Cardiac muscle cell (in vitro differentiated cells and primary cell): ENCODE data around the gene PLK1. TPM values are rescaled to one million over a fixed set of nuclear protein-coding genes. Genes with fewer than 3 reads are reported as not detected.

Experiments used
- DNase-seq, 2 donors: peaks; one replicate each; pipeline versions ENCODE4 v3.0.0 to v3.0.0-alpha.2; 2010 to 2017; ENCODE audit warnings: low read depth in 1 of 2, low spot score in 1 of 2
- H3K27ac ChIP-seq: fragments of 200-600 bp; sonication (generic); 2 replicates; pipeline ENCODE4 v1.5.1; 2016
- H3K27me3 ChIP-seq: fragments of 200-600 bp; sonication (generic); 2 replicates; pipeline ENCODE4 v1.6.0; 2016; ENCODE audit warnings: control low read depth
- H3K36me3 ChIP-seq: fragments of 200-600 bp; sonication (generic); 2 replicates; pipeline ENCODE4 v1.5.1; 2016; ENCODE audit warnings: control low read depth
- H3K4me1 ChIP-seq: fragments of 200-600 bp; sonication (generic); 2 replicates; pipeline ENCODE4 v1.8.1; 2017; ENCODE audit warnings: low read depth, mild to moderate bottlenecking, mixed run types
- H3K4me3 ChIP-seq: fragments of 200-600 bp; sonication (generic); 2 replicates; pipeline ENCODE4 v1.5.1; 2016; ENCODE audit warnings: mild to moderate bottlenecking
- H3K9me3 ChIP-seq: fragments of 200-600 bp; sonication (generic); 2 replicates; pipeline ENCODE4 v1.5.1; 2017; ENCODE audit warnings: low read depth, mild to moderate bottlenecking, control low read depth
- polyA plus RNA-seq: library from polyadenylated mRNA; unstranded; fragments of >200 nt; fragmentation: Nextera tagmentation; extraction: Ambion mirVana; gene quantifications from 2 replicates; pipeline ENCODE4 v1.2.1, GENCODE V29; 2016
- total RNA-seq: library from RNA; depleted of rRNA; stranded (reverse); fragments of >200 nt; gene quantifications from 2 replicates; pipeline ENCODE4 v1.2.3, GENCODE V29; 2016
- TF ChIP-seq, protein P1 (sequence below): IDR thresholded peaks from 2 replicates; pipeline ENCODE4 v1.5.1; 2012; ENCODE audit warnings: low read depth, mild to moderate bottlenecking, low read length

PLK1 gene
- total and polyA plus RNA-seq, 2 experiments from 2014 or later, result 13.4 to 93.3 TPM

DNA sequence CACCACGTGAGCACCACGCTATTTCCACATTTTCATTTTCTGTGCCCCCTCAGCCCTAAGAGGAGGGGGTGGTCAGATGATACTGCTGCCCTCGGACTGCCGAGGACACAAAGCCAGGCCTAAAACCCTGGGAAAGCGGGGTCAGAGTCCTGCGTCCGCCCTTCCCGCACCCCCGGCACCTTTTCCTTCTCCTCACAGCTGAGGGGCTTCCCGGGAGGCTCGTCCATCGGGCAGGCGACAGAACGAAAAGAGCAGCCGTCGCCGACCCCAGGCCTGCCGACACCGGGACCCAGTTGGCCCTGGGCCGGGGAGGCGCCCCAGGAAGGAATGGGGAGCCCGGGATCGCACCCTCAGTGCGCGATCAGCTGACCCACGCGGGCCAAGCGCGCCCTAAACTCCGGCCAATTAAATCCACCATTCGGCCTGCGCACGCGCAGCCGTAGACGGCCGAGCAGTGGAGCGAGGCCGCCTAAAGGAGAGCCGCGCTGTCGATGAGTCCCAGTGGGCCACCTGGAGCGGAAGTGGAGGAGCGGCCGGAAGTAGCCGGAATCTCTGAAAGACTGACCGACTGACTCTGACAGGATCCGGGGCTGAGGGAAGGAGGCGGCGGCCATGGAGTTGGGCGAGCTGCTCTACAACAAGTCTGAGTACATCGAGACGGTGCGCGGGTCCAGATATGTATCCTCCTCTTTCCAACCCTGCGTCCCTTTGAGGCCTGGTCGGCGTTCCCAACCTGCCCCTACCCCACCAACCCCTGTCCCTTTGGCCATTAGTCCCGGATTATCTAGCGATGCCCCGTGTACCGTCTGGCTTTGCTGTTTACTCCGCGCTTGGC is 37.5 kb upstream of the PLK1 start, which contains the start of the genes DCTN5 and PALB2:
TSS of gene DCTN5 (plus strand) at position 536 of the 835 bp plus-strand sequence. CDS start at position 613, 77 bp downstream.
TSS of gene PALB2 (minus strand) at position 380 of the 835 bp plus-strand sequence. CDS start at position 227, 153 bp downstream.
- DNase-seq, result peak; percentile 95 to 96
- TF ChIP-seq, protein P1, sequence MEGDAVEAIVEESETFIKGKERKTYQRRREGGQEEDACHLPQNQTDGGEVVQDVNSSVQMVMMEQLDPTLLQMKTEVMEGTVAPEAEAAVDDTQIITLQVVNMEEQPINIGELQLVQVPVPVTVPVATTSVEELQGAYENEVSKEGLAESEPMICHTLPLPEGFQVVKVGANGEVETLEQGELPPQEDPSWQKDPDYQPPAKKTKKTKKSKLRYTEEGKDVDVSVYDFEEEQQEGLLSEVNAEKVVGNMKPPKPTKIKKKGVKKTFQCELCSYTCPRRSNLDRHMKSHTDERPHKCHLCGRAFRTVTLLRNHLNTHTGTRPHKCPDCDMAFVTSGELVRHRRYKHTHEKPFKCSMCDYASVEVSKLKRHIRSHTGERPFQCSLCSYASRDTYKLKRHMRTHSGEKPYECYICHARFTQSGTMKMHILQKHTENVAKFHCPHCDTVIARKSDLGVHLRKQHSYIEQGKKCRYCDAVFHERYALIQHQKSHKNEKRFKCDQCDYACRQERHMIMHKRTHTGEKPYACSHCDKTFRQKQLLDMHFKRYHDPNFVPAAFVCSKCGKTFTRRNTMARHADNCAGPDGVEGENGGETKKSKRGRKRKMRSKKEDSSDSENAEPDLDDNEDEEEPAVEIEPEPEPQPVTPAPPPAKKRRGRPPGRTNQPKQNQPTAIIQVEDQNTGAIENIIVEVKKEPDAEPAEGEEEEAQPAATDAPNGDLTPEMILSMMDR, result no peak
- H3K4me1 ChIP-seq, result peaks cover 8% of the 10 kb centered on the region

DNA sequence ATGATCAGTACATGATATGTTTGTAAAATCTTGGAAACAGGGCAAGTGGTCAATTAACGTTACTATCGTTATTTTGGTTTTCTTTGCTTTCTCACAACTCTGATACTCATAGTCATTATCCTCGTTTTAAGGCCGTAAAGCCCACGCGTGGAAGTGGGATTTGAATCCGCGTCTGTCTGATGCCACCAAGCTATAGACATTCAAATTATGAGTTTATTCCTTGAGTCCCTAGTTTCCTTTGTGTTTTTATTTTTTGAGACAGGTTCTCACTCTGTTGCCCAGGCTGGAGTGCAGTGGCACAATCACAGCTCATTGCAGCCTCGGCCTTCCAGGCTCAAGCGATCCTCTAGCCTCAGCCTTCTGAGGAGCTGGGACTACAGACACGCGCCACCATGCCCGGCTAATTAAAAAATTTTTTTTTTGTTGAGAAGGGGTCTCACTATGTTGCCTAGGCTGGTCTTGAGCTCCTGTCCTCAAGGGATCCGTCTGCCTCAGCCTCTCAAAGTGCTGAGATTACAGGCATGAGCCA is 36.4 kb upstream of the PLK1 start:
- Histone ChIP-seq H3K36me3 (peaks cover 17% of the 10 kb centered on the region), H3K4me1 (peaks cover 8% of the 10 kb centered on the region), H3K4me3 (peak overlapping the region; percentile 69), H3K27me3 (no peaks in the 10 kb centered on the region), H3K9me3 (no peaks in the 10 kb centered on the region), H3K27ac (no peak overlapping the region)
- TF ChIP-seq, protein P1, result no peak
- no peak for DNase-seq

More for the DNA sequence above, 37.5 kb upstream of the PLK1 start, which contains the start of the genes DCTN5 and PALB2:
- peaks cover 22% of the 10 kb centered on the region for H3K36me3 ChIP-seq
- peak within 1 kb of the TSS; percentile 82 for H3K27ac ChIP-seq
- no peaks in the 10 kb centered on the region for H3K27me3 ChIP-seq
- H3K9me3 ChIP-seq, result no peaks in the 10 kb centered on the region
- H3K4me3 ChIP-seq, result peak within 1 kb of the TSS; percentile 69

DNA sequence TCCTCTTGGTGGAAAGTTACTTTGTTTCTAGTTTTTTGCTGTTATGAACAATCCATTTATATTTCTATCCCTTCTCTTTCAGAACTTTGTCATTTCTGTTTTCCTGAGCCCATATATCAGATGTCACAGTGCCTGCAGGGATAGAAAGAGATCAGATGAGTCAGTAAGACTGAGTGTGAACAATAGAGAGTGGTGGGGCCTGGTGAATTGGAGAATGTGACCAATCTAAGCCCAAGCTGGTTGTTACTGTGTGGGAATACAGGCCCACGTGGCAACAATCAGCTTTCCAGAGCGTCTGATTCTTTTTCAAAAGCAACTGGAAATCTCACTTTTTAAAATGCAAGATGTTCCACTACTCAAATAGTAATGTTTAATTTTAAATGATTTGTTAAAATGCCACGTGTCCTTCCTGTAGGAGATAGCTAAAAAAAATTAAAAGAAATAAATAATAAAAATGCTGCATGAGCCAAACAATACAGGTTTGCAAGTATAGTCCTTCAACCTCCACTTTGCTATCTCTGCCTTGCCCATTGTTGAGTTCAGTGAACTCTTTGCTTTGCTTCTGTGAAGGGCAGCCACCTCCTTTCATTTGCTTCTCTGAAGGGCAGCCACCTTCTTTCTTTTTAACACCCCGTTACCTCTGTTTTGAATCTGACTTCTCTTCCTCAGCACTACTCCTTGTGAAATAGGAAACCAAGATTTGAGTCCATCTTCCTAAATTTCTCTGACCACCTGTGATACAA is 27.8 kb upstream of the PLK1 start:
- no peaks in the 10 kb centered on the region for H3K4me1 ChIP-seq
- TF ChIP-seq, protein P1, result no peak
- H3K36me3 ChIP-seq, result peaks cover 8% of the 10 kb centered on the region
- no peak overlapping the region for H3K27ac ChIP-seq
- H3K27me3 ChIP-seq, result no peaks in the 10 kb centered on the region
- DNase-seq, result no peak
- H3K4me3 ChIP-seq, result no peak overlapping the region
- no peaks in the 10 kb centered on the region for H3K9me3 ChIP-seq

DNA sequence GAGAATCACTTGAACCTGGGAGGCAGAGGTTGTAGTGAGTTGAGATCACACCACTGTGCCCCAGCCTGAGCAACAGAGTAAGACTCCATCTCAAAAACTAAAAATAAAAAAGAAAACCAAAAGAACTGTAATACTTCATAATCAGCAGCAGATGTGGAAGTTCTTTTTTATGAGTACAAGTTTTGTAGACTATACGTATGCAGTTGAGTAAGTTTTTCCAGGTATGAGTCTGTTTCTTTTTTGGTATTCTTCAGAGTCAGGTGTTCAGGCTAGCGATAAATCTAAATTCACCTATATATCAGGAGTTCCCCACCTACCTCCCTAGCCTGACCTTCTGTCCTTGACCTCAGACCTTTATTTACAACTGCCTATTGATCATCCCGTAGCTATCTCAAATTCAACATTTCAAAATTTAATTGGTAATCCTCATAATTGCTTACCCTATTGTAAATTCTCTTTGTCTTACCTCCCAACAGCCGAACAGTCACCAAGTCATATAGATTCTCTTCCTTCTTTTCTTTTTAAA is 26.7 kb upstream of the PLK1 start:
- Histone ChIP-seq H3K27me3 (no peaks in the 10 kb centered on the region), H3K4me3 (no peak overlapping the region), H3K36me3 (peaks cover 6% of the 10 kb centered on the region), H3K9me3 (no peaks in the 10 kb centered on the region), H3K27ac (no peak overlapping the region), H3K4me1 (no peaks in the 10 kb centered on the region)
- TF ChIP-seq, protein P1, result no peak
- DNase-seq, result no peak

DNA sequence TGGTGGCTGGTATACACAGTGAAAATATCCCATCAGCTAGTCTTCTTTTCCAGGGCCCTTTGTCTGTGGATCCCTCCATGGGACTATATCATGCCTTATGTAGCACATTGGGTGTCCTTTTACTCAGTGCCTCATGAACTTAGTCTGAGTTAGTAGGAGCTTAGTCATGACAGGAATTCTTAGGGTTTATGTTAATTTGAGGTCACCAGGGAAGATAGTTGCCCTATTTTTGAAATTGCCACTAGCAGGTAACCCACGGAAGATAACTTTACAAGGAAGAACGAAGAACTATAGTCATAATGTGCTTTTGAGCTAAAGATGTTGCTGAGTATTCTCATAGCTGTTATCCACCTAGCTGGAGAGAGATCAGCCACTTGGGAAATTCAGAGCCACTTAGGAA is 14.8 kb upstream of the PLK1 start:
- Histone ChIP-seq H3K27me3 (no peaks in the 10 kb centered on the region), H3K9me3 (no peaks in the 10 kb centered on the region), H3K36me3 (peaks cover 86% of the 10 kb centered on the region), H3K4me1 (no peaks in the 10 kb centered on the region), H3K4me3 (no peak overlapping the region), H3K27ac (no peak overlapping the region)
- TF ChIP-seq, protein P1, result no peak
- no peak for DNase-seq
